DMS153 treated with DMSO at 0.1 percent for 48 hours (cell line): Measurements from ENCODE around the gene MGAT4A.
"Not testable (repeated sequence)": the region's sequence is repeated elsewhere in the genome, so short reads cannot be mapped to it uniquely, and the experiment has no call there.

Experiments
- DNase-seq: peaks from one replicate; lab custom pipeline; 2025; ENCODE audit not compliant: unreplicated experiment; lab: John Stamatoyannopoulos, UW

MGAT4A gene

GRCh38 chr2:98759827-98760625 is 29.1 kb upstream of the MGAT4A start:
- DNase-seq, result no peak

GRCh38 chr2:98759338-98759737 is 28.4 kb upstream of the MGAT4A start:
- DNase-seq, result no peak

- DNase-seq, result no peak
Observed at GRCh38 chr2:98757904-98758421, 27.0 kb upstream of the MGAT4A start.

- no peak for DNase-seq
Observed at GRCh38 chr2:98753801-98754200, 22.9 kb upstream of the MGAT4A start.

GRCh38 chr2:98752711-98753110 is 21.8 kb upstream of the MGAT4A start:
- DNase-seq, result not testable (repeated sequence)

GRCh38 chr2:98751748-98752147 is 20.8 kb upstream of the MGAT4A start:
- no peak for DNase-seq

GRCh38 chr2:98750593-98751282 is 19.8 kb upstream of the MGAT4A start:
- no peak for DNase-seq

GRCh38 chr2:98749066-98749450 is 18.1 kb upstream of the MGAT4A start:
- no peak for DNase-seq

- no peak for DNase-seq
Observed at GRCh38 chr2:98748292-98749065, 17.5 kb upstream of the MGAT4A start.

GRCh38 chr2:98747888-98748287 is 17.0 kb upstream of the MGAT4A start:
- no peak for DNase-seq

GRCh38 chr2:98746426-98746825 is 15.5 kb upstream of the MGAT4A start:
- no peak for DNase-seq

- no peak for DNase-seq
Observed at GRCh38 chr2:98744595-98744994, 13.7 kb upstream of the MGAT4A start.

GRCh38 chr2:98743835-98744234 is 12.9 kb upstream of the MGAT4A start:
- no peak for DNase-seq

GRCh38 chr2:98739020-98739419 is 8.1 kb upstream of the MGAT4A start:
- no peak for DNase-seq

- DNase-seq, result no peak
Observed at GRCh38 chr2:98738304-98738703, 7.4 kb upstream of the MGAT4A start.

- no peak for DNase-seq
Observed at GRCh38 chr2:98737848-98738247, 6.9 kb upstream of the MGAT4A start.

- no peak for DNase-seq
Observed at GRCh38 chr2:98736464-98736889, 5.5 kb upstream of the MGAT4A start.

GRCh38 chr2:98734823-98735260 is 3.9 kb upstream of the MGAT4A start:
- no peak for DNase-seq

- no peak for DNase-seq
Observed at GRCh38 chr2:98734162-98734561, 3.2 kb upstream of the MGAT4A start.

GRCh38 chr2:98732430-98733051 is 1.6 kb upstream of the MGAT4A start:
- DNase-seq, result no peak

- DNase-seq, result no peak
Observed at GRCh38 chr2:98731894-98732349, 990 bp upstream of the MGAT4A start.
